Stimulated activated CD8-positive, alpha-beta memory T cell treated with anti-CD3 and anti-CD28 coated beads, Interleukin-12 subunit alpha, Interleukin-12 subunit beta, amount 100 ng/mL, for 4 hours (primary cell): Measurements from ENCODE around the gene PLPPR2.
"Not testable (repeated sequence)": the region's sequence is repeated elsewhere in the genome, so short reads cannot be mapped to it uniquely, and the experiment has no call there.

ENCODE experiments used
- DNase-seq: peaks from one replicate; pipeline ENCODE4 v3.0.0-alpha.2; 2020; ENCODE audit warnings: low read depth

PLPPR2 gene

GRCh38 chr19:11399667-11400066, 44.4 kb downstream of the PLPPR2 start:
- no peak for DNase-seq

- DNase-seq, result no peak
These were observed 45.6 kb downstream of the PLPPR2 start for GRCh38 chr19:11400798-11401197.

- no peak for DNase-seq
These were observed 46.7 kb downstream of the PLPPR2 start for GRCh38 chr19:11401808-11402543.

GRCh38 chr19:11404588-11405222, 49.5 kb downstream of the PLPPR2 start:
- no peak for DNase-seq

- no peak for DNase-seq
These were observed 50.8 kb downstream of the PLPPR2 start for GRCh38 chr19:11405846-11406643.

- not testable (repeated sequence) for DNase-seq
These were observed 51.5 kb downstream of the PLPPR2 start for GRCh38 chr19:11406703-11407236.

- no peak for DNase-seq
These were observed 53.4 kb downstream of the PLPPR2 start for GRCh38 chr19:11408591-11408990.

- no peak for DNase-seq
These were observed 55.5 kb downstream of the PLPPR2 start for GRCh38 chr19:11410682-11411081.

GRCh38 chr19:11414544-11414943, 59.3 kb downstream of the PLPPR2 start:
- no peak for DNase-seq
